Keratinocyte (primary cell): ENCODE measurements around the gene AGA. TPM values are rescaled to one million over a fixed set of nuclear protein-coding genes. Genes with fewer than 3 reads are reported as not detected.

Source experiments
- DNase-seq: peaks from one replicate; pipeline ENCODE4 v3.0.0-alpha.2; 2011; ENCODE audit warnings: low read depth, missing footprints, low spot score
- FAIRE-seq: peaks from 2 replicates; lab custom pipeline; 2011; peaks lifted over from hg19 to GRCh38; lab: Jason Lieb, UNC
- H2AFZ ChIP-seq: 2 replicates; pipeline ENCODE4 v1.6.0; 2012; ENCODE audit warnings: low read length, control low read depth, inconsistent platforms; ENCODE audit not compliant: control insufficient read depth
- H3K27ac ChIP-seq: 2 replicates; pipeline ENCODE4 v1.5.1; 2011; ENCODE audit warnings: low read length; ENCODE audit not compliant: control insufficient read depth, insufficient read depth
- H3K27me3 ChIP-seq: 3 replicates; pipeline ENCODE4 v1.6.0; 2011; ENCODE audit warnings: low read length; ENCODE audit not compliant: control insufficient read depth, insufficient read depth; ENCODE audit errors: extremely low read depth
- H3K36me3 ChIP-seq, 2 experiments: 2 replicates in 1 of 2; 3 replicates in 1 of 2; pipeline ENCODE4 v1.5.1; 2011; ENCODE audit warnings: low read length in 2 of 2, mild to moderate bottlenecking in 1 of 2; ENCODE audit not compliant: control insufficient read depth in 2 of 2, insufficient read depth in 2 of 2; ENCODE audit errors: extremely low read depth in 1 of 2
- H3K4me1 ChIP-seq: 3 replicates; pipeline ENCODE4 v1.5.1; 2011; ENCODE audit warnings: low read length; ENCODE audit not compliant: control insufficient read depth, insufficient read depth; ENCODE audit errors: extremely low read depth
- H3K4me2 ChIP-seq: 3 replicates; pipeline ENCODE4 v1.6.0; 2011; ENCODE audit warnings: low read depth, low read length; ENCODE audit not compliant: control insufficient read depth, insufficient read depth; ENCODE audit errors: extremely low read depth
- H3K4me3 ChIP-seq, 3 experiments: fragments of 200-600 bp in 1 of 3; sonication (generic) in 1 of 3; 2 replicates in 2 of 3; 3 replicates in 1 of 3; pipeline ENCODE4 v1.5.1; 2011 to 2016; ENCODE audit warnings: low read length in 3 of 3, mild to moderate bottlenecking in 3 of 3, control low read depth in 2 of 3, inconsistent platforms in 1 of 3, low read depth in 1 of 3, mixed read lengths in 1 of 3, mixed run types in 1 of 3, moderate library complexity in 1 of 3; ENCODE audit not compliant: control insufficient read depth in 2 of 3, insufficient read depth in 2 of 3; ENCODE audit errors: extremely low read depth in 1 of 3
- H3K79me2 ChIP-seq: 2 replicates; pipeline ENCODE4 v1.6.0; 2012; ENCODE audit warnings: low read length; ENCODE audit not compliant: control insufficient read depth, insufficient read depth
- H3K9ac ChIP-seq: 3 replicates; pipeline ENCODE4 v1.6.0; 2011; ENCODE audit warnings: low read length; ENCODE audit not compliant: control insufficient read depth, insufficient read depth; ENCODE audit errors: extremely low read depth
- H3K9me1 ChIP-seq: 3 replicates; pipeline ENCODE4 v1.6.0; 2011; ENCODE audit warnings: low read length; ENCODE audit not compliant: control insufficient read depth, insufficient read depth; ENCODE audit errors: extremely low read depth
- H3K9me3 ChIP-seq: 2 replicates; pipeline ENCODE4 v1.5.1; 2012; ENCODE audit warnings: low read depth, low read length; ENCODE audit not compliant: control insufficient read depth
- H4K20me1 ChIP-seq: 3 replicates; pipeline ENCODE4 v1.6.0; 2011; ENCODE audit warnings: low read length; ENCODE audit not compliant: control insufficient read depth, insufficient read depth; ENCODE audit errors: extremely low read depth
- CTCF ChIP-seq, 3 experiments: IDR thresholded peaks in 1 of 3; conservative IDR thresholded peaks in 1 of 3; optimal IDR thresholded peaks in 1 of 3; 2 replicates in 2 of 3; 3 replicates in 1 of 3; pipeline versions ENCODE3 to v1.5.1; 2011; ENCODE audit warnings: low read length in 3 of 3, mild to moderate bottlenecking in 3 of 3, moderate library complexity in 2 of 3, control low read depth in 1 of 3, inconsistent platforms in 1 of 3; ENCODE audit not compliant: insufficient read depth in 2 of 3; ENCODE audit errors: extremely low read depth in 1 of 3
- EZH2 ChIP-seq: IDR thresholded peaks from one replicate; pipeline ENCODE4 v1.6.1; 2012; ENCODE audit warnings: inconsistent platforms, mild to moderate bottlenecking, low read length, moderate library complexity
- dilution Hi-C: fragments of 300-500 bp; cut with MboI; formaldehyde crosslinking; loops from one replicate; pipeline ENCODE4 v1.7.0; 2020; ENCODE audit warnings: low sequenced_read_pairs; ENCODE audit not compliant: extremely low pct_ligation_motif_present
- polyA plus RNA-seq, 5 experiments: library from polyadenylated mRNA; depleted of rRNA in 3 of 5; stranded (reverse) in 3 of 5; stranded (forward) in 1 of 5; unstranded in 1 of 5; fragments of >200 nt; gene quantifications; 1 replicate in 1 of 5; 2 replicates in 3 of 5; 3 replicates in 1 of 5; pipeline versions ENCODE4 v1.2.1 to v1.2.3, GENCODE V29; 2011 to 2012; ENCODE audit warnings: missing spikeins in 2 of 5, low read depth in 1 of 5, low replicate concordance in 1 of 5

Gene AGA
- polyA plus RNA-seq, 1 donor (not counting 4 experiments of a cell fraction or from before 2014, with no cell fraction given) = 16.7 TPM

GRCh38 chr4:177411996-177412395 is 30.2 kb downstream of the AGA start:
- Histone ChIP-seq H3K36me3 (no peaks in the 10 kb centered on the region), H3K4me1 (no peaks in the 10 kb centered on the region), H4K20me1 (no peaks in the 10 kb centered on the region), H3K27ac (no peak overlapping the region), H3K4me2 (no peak overlapping the region), H3K9me1 (no peaks in the 10 kb centered on the region), H3K9ac (no peak overlapping the region), H3K79me2 (no peaks in the 10 kb centered on the region), H2AFZ (no peak overlapping the region), H3K9me3 (no peaks in the 10 kb centered on the region), H3K4me3 (no peak overlapping the region), H3K27me3 (no peaks in the 10 kb centered on the region)
- TF ChIP-seq EZH2 (no peak), CTCF (optimal IDR thresholded peaks at IDR 0.05 in 1 of 3, IDR thresholded peaks at IDR 0.05 in 1 of 3, conservative IDR thresholded peaks at IDR 0.05 in 1 of 3; ENCODE audit: extremely low read depth in 1 of 3, insufficient read depth in 2 of 3, low read length in 3 of 3) (no peak)
- FAIRE-seq = no peak
- dilution Hi-C loops = no loop called here
- DNase-seq = no peak

DNA sequence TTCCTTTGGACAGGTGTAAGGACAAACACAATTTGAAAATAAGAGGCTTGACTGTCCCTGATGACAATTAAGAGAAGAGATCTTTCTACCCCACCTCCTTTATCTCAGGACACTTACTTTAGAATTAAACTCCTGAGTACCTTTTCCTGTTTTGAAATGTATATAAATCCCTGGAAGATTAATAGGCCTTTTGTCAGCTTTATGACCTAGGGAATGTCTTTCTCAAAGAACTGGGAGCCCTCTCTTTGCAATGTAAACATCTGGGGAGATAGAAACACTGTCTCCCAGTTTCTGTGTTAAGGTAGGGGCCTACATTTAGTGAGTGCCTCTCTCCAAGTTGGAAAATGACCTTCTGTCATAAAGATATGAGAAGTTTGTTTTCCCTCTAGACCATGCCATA is 31.7 kb downstream of the AGA start:
- no peak overlapping the region for H3K9ac ChIP-seq
- TF ChIP-seq CTCF (optimal IDR thresholded peaks at IDR 0.05 in 1 of 3, IDR thresholded peaks at IDR 0.05 in 1 of 3, conservative IDR thresholded peaks at IDR 0.05 in 1 of 3; ENCODE audit: extremely low read depth in 1 of 3, insufficient read depth in 2 of 3, low read length in 3 of 3) (no peak), EZH2 (no peak)
- no peaks in the 10 kb centered on the region for H3K79me2 ChIP-seq
- no peak overlapping the region for H3K27ac ChIP-seq
- no peak overlapping the region for H3K4me2 ChIP-seq
- H3K27me3 ChIP-seq = no peaks in the 10 kb centered on the region
- DNase-seq = no peak
- H2AFZ ChIP-seq = no peak overlapping the region
- no peak for FAIRE-seq
- H3K9me3 ChIP-seq = no peaks in the 10 kb centered on the region
- dilution Hi-C loops = no loop called here
- H3K9me1 ChIP-seq = no peaks in the 10 kb centered on the region
- no peaks in the 10 kb centered on the region for H3K36me3 ChIP-seq
- H3K4me1 ChIP-seq = no peaks in the 10 kb centered on the region
- no peaks in the 10 kb centered on the region for H4K20me1 ChIP-seq
- H3K4me3 ChIP-seq = no peak overlapping the region
